ENCODE results near the gene HECTD3.

DNA sequence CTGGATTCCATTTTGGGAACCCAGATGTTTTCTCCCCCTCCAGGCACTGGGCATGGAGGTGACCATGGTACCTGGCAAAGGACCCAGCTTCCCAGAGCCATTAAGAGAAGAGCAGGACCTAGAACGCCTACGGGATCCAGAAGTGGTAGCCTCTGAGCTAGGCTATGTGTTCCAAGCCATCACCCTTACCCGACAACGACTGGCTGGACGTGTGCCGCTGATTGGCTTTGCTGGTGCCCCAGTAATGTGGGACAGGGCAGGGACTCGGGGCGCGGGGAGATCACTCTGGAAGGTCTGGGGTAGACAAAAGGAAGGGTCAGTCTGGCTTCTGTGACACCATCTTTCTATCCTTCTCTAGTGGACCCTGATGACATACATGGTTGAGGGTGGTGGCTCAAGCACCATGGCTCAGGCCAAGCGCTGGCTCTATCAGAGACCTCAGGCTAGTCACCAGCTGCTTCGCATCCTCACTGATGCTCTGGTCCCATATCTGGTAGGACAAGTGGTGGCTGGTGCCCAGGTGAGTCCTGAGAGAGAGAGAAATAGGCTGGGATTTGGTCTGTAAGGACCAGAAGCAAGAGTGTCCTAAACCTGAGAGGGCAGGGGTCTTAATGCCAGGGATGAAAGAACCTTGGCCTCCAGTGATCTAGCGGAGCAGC lies 2.6 kb upstream of the HECTD3 start:
- TF ChIP-seq EZH2phosphoT487 (IDR thresholded peaks at IDR 0.05; ENCODE audit: low read depth, severe bottlenecking, unreplicated experiment), result no peak
- TF ChIP-seq, protein P1, sequence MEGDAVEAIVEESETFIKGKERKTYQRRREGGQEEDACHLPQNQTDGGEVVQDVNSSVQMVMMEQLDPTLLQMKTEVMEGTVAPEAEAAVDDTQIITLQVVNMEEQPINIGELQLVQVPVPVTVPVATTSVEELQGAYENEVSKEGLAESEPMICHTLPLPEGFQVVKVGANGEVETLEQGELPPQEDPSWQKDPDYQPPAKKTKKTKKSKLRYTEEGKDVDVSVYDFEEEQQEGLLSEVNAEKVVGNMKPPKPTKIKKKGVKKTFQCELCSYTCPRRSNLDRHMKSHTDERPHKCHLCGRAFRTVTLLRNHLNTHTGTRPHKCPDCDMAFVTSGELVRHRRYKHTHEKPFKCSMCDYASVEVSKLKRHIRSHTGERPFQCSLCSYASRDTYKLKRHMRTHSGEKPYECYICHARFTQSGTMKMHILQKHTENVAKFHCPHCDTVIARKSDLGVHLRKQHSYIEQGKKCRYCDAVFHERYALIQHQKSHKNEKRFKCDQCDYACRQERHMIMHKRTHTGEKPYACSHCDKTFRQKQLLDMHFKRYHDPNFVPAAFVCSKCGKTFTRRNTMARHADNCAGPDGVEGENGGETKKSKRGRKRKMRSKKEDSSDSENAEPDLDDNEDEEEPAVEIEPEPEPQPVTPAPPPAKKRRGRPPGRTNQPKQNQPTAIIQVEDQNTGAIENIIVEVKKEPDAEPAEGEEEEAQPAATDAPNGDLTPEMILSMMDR (IDR thresholded peaks at IDR 0.05; ENCODE audit: poor library complexity), result no peak
